ENCODE data around the gene ANKDD1B. TPM values are rescaled to one million over a fixed set of nuclear protein-coding genes. Genes with fewer than 3 reads are reported as not detected.
"Not testable (repeated sequence)": the region's sequence is repeated elsewhere in the genome, so short reads cannot be mapped to it uniquely, and the experiment has no call there.

The ANKDD1B gene
- total RNA-seq, 2 donors from 2014 or later = 1.6 TPM; not detected in 1

DNA sequence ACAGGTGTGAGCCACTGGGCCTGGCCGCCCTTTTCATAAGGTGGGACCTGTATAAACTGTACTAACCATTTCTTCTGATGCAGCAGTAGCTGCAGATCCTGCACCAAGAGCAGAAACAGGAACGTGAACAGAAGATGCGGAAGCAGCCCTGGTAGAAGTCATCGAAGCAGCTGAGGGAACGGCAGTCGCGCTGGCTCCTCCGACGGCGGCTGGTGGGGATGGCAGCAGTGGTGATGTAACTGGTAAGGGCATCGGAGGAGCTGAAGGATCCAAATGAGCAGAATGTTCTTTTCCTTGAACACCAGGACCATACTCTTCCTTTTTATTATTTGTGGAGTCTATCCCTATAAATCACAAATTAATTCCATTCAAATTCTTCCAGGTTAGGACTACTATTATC, 73.9 kb downstream of the ANKDD1B start:
- no peaks in the 10 kb centered on the region for H3K4me1 ChIP-seq (ENCODE audit: control insufficient read depth in 1 of 2, low read depth in 2 of 2)
- no peak overlapping the region for H3K4me3 ChIP-seq
- H3K36me3 ChIP-seq = peaks cover 7% of the 10 kb centered on the region
- H3K27ac ChIP-seq = no peak overlapping the region
- TF ChIP-seq, protein P1, sequence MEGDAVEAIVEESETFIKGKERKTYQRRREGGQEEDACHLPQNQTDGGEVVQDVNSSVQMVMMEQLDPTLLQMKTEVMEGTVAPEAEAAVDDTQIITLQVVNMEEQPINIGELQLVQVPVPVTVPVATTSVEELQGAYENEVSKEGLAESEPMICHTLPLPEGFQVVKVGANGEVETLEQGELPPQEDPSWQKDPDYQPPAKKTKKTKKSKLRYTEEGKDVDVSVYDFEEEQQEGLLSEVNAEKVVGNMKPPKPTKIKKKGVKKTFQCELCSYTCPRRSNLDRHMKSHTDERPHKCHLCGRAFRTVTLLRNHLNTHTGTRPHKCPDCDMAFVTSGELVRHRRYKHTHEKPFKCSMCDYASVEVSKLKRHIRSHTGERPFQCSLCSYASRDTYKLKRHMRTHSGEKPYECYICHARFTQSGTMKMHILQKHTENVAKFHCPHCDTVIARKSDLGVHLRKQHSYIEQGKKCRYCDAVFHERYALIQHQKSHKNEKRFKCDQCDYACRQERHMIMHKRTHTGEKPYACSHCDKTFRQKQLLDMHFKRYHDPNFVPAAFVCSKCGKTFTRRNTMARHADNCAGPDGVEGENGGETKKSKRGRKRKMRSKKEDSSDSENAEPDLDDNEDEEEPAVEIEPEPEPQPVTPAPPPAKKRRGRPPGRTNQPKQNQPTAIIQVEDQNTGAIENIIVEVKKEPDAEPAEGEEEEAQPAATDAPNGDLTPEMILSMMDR (IDR thresholded peaks at IDR 0.05) = no peak
- H3K9me3 ChIP-seq = no peaks in the 10 kb centered on the region
- no peaks in the 10 kb centered on the region for H3K27me3 ChIP-seq (replicated peaks; ENCODE audit: insufficient read depth)
- ATAC-seq (ENCODE audit: insufficient number of reproducible peaks, low FRiP score, low read depth) = no peak
- DNase-seq (ENCODE audit: low spot score) = no peak

DNA sequence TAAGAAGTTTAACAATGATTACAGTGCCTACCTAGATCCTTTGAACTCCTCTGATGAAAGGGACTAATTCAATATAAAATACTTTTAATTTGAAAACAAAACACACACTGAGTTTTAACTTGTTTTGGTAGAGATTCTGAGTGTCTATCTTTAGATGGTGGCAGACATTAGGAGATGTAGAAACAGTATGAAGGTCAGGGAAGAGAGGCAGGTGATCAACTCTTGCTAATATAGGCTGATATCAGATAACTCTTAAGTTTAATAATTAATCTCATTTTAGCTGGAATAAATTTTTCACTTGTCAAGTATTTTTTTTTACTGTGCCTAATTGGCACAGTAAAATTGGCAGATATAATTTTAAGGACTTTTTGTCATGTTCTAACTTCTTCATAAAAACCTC, 75.2 kb downstream of the ANKDD1B start:
- Histone ChIP-seq H3K36me3 (peaks cover 7% of the 10 kb centered on the region), H3K27ac (no peak overlapping the region), H3K4me3 (no peak overlapping the region), H3K4me1 (ENCODE audit: control insufficient read depth in 1 of 2, low read depth in 2 of 2) (no peaks in the 10 kb centered on the region), H3K27me3 (replicated peaks; ENCODE audit: insufficient read depth) (no peaks in the 10 kb centered on the region), H3K9me3 (no peaks in the 10 kb centered on the region)
- TF ChIP-seq, protein P1 (IDR thresholded peaks at IDR 0.05) = no peak
- ATAC-seq (ENCODE audit: insufficient number of reproducible peaks, low FRiP score, low read depth) (no peak), DNase-seq (ENCODE audit: low spot score) (no peak)

DNA sequence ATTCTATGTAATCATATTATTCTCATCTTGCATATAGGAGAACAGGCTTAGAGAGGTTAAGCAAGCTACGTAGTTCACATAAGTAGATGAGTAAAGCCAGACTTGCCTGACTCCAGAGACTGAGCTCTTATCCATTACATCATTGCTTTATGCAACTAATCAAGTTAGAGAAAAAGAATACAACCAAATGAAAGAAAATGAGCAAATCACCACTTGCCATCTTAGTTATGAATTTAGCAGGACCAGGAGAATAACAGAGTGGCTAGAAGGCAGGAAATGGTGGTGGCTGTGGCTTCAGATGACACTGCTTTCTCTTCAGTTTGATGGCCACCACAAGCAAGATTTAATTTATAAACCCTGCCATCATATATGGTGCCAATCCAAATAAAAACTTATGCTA, 79.4 kb downstream of the ANKDD1B start:
- Histone ChIP-seq H3K36me3 (peaks cover 7% of the 10 kb centered on the region), H3K4me3 (no peak overlapping the region), H3K27ac (no peak overlapping the region), H3K9me3 (no peaks in the 10 kb centered on the region), H3K4me1 (ENCODE audit: control insufficient read depth in 1 of 2, low read depth in 2 of 2) (no peaks in the 10 kb centered on the region), H3K27me3 (replicated peaks; ENCODE audit: insufficient read depth) (no peaks in the 10 kb centered on the region)
- no peak for ATAC-seq (ENCODE audit: insufficient number of reproducible peaks, low FRiP score, low read depth)
- TF ChIP-seq, protein P1 (IDR thresholded peaks at IDR 0.05) = no peak
- no peak for DNase-seq (ENCODE audit: low spot score)

DNA sequence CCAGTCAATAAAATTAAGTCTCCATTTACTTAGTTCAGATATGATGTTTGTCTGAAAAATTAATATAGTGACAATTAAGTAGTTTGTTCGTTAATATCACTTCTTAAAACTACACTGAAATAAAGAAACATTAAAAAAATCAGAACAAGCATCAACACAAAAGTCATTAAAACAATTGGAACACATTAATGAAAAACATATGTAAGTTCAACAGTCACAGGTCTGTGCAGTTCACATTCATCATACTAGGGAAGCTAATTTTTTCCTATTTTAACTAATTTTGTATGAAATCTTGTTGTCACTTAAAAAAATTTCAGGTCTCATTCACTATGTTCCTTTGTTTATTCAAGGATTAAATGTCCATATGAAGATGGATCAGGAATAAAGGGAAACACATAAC, 83.5 kb downstream of the ANKDD1B start:
- TF ChIP-seq, protein P1 (IDR thresholded peaks at IDR 0.05) = no peak
- Histone ChIP-seq H3K27ac (no peak overlapping the region), H3K9me3 (no peaks in the 10 kb centered on the region), H3K27me3 (replicated peaks; ENCODE audit: insufficient read depth) (no peaks in the 10 kb centered on the region), H3K36me3 (no peaks in the 10 kb centered on the region), H3K4me1 (ENCODE audit: control insufficient read depth in 1 of 2, low read depth in 2 of 2) (no peaks in the 10 kb centered on the region), H3K4me3 (no peak overlapping the region)
- no peak for DNase-seq (ENCODE audit: low spot score)
- no peak for ATAC-seq (ENCODE audit: insufficient number of reproducible peaks, low FRiP score, low read depth)

DNA sequence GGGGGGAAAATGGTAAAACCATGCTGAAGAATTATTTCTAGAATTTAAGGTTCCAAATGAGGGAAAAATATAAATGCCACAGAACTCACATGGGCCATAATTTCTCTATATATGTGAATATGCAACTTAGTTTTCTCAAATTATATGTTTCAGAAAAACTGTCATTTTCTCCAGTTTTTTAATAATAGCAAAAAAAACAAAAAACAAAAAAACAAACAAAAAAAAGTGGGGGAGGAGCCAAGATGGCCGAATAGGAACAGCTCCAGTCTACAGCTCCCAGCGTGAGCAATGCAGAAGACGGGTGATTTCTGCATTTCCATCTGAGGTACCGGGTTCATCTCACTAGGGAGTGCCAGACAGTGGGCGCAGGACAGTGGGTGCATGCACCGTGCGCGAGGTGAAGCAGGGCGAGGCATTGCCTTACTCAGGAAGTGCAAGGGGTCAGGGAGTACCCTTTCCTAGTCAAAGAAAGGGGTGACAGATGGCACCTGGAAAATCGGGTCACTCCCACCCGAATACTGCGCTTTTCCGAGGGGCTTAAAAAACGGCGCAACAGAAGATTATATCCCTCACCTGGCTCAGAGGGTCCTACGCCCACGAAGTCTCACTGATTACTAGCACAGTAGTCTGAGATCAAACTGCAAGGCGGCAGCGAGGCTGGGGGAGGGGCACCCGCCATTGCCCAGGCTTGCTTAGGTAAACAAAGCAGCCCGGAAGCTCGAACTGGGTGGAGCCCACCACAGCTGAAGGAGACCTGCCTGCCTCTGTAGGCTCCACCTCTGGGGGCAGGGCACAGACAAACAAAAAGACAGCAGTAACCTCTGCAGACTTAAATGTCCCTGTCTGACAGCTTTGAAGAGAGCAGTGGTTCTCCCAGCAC, 84.5 kb downstream of the ANKDD1B start:
- not testable (repeated sequence) for H3K27ac ChIP-seq; H3K4me3 ChIP-seq; H3K4me1 ChIP-seq (ENCODE audit: control insufficient read depth in 1 of 2, low read depth in 2 of 2); H3K36me3 ChIP-seq; ATAC-seq (ENCODE audit: insufficient number of reproducible peaks, low FRiP score, low read depth); H3K9me3 ChIP-seq; DNase-seq (ENCODE audit: low spot score); H3K27me3 ChIP-seq (replicated peaks; ENCODE audit: insufficient read depth)
